Stimulated activated memory B cell treated with anti-CD40 and anti-IgM and Interleukin-4, amounts not matched to agents 10 μg/mL and 1 μg/mL and 100 μg/mL, for 72 hours (primary cell): ENCODE data around the gene BMP2K.
A peak's percentile ranks its signal among the peaks of the same experiment; 100 is the strongest.
"Not testable (repeated sequence)": the region's sequence is repeated elsewhere in the genome, so short reads cannot be mapped to it uniquely, and the experiment has no call there.

Experiments used
- ATAC-seq: fragments of 150-1000 bp; cut with Tn5 transposase; 2 replicates; pipeline ENCODE4 v1.10.0; 2021
- H3K27ac Mint-ChIP-seq: one replicate; pipeline ENCODE4 v1.8.0; 2022; ENCODE audit warnings: mild to moderate bottlenecking, mixed read lengths
- H3K27me3 Mint-ChIP-seq: one replicate; pipeline ENCODE4 v1.8.0; 2022; ENCODE audit warnings: mixed read lengths
- H3K36me3 Mint-ChIP-seq: one replicate; pipeline ENCODE4 v1.8.0; 2022; ENCODE audit warnings: mixed read lengths
- H3K4me1 Mint-ChIP-seq: one replicate; pipeline ENCODE4 v1.8.0; 2022; ENCODE audit warnings: mixed read lengths
- H3K4me3 Mint-ChIP-seq: one replicate; pipeline ENCODE4 v1.8.0; 2022; ENCODE audit warnings: mild to moderate bottlenecking, moderate library complexity, mixed read lengths
- H3K9me3 Mint-ChIP-seq: one replicate; pipeline ENCODE4 v1.8.0; 2022; ENCODE audit warnings: mixed read lengths

BMP2K gene

DNA sequence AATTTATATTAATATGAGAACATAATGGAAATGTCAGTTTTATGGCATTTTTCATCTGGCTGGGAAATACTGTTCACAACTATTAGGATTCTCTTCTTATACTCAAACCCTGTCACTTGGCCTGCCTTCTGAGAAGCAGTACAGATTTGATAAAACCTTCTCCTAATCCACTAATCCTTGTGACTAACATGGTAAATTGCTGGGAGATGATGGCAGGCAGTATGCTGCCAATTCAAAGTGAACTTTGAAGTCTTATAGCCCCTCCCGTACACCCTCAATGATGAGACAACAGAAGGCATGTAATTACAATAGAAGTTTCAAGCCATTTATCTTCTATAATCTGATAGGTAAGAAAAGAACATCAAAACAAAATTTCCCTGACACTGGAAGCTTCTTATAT lies 126.1 kb downstream of the BMP2K start:
- Mint-ChIP-seq H3K4me1 (no peaks in the 10 kb centered on the region), H3K27me3 (no peaks in the 10 kb centered on the region), H3K27ac (no peak overlapping the region), H3K36me3 (peaks cover 38% of the 10 kb centered on the region), H3K4me3 (no peak overlapping the region), H3K9me3 (no peaks in the 10 kb centered on the region)
- no peak for ATAC-seq

DNA sequence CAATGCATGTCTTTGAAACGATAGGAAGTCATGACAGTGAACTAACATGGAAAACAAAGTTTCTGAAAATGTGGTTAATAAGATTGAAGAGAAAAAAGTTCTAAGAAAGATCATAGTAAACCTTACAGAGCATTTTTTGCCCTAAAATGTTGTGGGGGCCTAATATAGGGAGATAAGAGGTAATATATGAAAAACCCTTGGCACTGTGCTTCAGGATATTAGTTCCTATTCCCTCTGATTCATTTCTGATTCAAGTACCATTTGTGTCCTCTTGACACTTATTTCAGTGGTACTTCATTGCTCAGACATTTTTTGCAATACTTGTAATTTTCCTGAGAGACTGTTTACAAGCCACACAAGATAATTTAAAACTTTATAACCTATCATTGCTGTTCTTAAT lies 128.0 kb downstream of the BMP2K start:
- Mint-ChIP-seq H3K4me3 (no peak overlapping the region), H3K4me1 (no peaks in the 10 kb centered on the region), H3K27ac (no peak overlapping the region), H3K36me3 (peaks cover 37% of the 10 kb centered on the region), H3K9me3 (no peaks in the 10 kb centered on the region), H3K27me3 (no peaks in the 10 kb centered on the region)
- no peak for ATAC-seq

DNA sequence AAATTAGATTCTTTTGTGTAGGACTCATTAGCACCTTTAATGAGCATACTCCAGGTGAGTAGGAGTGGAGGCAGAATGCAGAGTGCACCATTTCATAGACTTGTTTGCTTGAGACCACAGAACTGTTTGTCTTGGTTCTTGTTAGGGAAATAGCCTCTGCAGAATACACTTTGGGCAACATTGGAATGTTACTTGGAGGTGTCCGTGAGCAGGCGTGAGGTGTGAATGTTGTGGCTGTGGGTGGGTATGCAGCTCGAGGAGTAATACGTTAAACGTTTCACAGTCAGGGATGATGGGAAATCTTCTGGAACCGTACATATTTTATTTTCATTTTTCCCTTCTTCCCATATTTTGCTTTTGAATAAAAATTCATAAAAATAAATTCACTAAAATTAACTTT lies 131.5 kb downstream of the BMP2K start:
- Mint-ChIP-seq H3K27ac (no peak overlapping the region), H3K4me1 (no peaks in the 10 kb centered on the region), H3K36me3 (peaks cover 53% of the 10 kb centered on the region), H3K27me3 (no peaks in the 10 kb centered on the region), H3K9me3 (no peaks in the 10 kb centered on the region), H3K4me3 (no peak overlapping the region)
- ATAC-seq = no peak

DNA sequence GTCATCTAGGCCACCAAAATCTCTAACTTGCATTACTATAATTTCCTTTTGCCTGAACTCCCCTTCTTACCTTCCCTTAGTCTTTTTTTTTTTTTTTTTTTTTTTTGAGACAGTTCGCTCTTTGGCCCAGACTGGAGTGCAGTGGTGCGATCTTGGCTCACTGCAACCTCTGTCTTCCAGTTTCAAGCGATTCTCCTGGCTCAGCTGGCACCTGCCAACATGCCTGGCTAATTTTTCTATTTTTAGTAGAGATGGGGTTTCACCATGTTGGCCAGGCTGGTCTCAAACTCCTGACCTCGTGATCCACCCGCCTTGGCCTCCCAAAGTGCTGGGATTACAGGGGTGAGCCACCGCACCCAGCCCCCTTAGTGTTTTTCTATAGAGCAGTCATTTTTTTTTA lies 132.8 kb downstream of the BMP2K start:
- not testable (repeated sequence) for H3K9me3 Mint-ChIP-seq, H3K4me3 Mint-ChIP-seq, H3K27me3 Mint-ChIP-seq, H3K27ac Mint-ChIP-seq, H3K4me1 Mint-ChIP-seq, ATAC-seq
- peaks cover 53% of the 10 kb centered on the region for H3K36me3 Mint-ChIP-seq

DNA sequence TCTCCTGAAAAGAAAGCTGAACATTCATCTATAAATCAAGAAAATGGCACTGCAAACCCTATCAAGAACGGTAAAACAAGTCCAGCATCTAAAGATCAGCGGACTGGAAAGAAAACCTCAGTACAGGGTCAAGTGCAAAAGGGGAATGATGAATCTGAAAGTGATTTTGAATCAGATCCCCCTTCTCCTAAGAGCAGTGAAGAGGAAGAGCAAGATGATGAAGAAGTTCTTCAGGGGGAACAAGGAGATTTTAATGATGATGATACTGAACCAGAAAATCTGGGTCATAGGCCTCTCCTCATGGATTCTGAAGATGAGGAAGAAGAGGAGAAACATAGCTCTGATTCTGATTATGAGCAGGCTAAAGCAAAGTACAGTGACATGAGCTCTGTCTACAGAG lies 134.5 kb downstream of the BMP2K start:
- H3K9me3 Mint-ChIP-seq = no peaks in the 10 kb centered on the region
- peak overlapping the region; percentile 14 for H3K27ac Mint-ChIP-seq
- H3K4me3 Mint-ChIP-seq = no peak overlapping the region
- peaks cover 53% of the 10 kb centered on the region for H3K36me3 Mint-ChIP-seq
- no peaks in the 10 kb centered on the region for H3K4me1 Mint-ChIP-seq
- no peak for ATAC-seq
- no peaks in the 10 kb centered on the region for H3K27me3 Mint-ChIP-seq

DNA sequence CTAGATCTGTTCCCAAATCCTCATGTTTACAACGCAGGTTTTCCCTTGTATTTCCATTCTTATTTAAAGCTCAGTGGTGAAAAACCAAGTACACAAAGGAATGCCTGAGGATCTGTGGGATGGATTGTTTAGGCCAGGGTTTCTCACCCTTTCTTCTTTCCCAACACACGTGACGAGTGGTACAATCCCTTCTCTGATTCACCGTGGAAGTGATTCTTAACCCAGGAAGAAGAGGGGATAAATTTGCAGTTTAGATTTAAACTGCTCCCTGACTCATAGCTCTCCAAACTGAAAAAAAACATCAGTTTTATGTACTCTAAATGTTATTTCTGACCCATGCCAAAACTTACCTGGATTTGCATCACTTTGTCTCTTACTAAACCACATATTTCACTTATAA lies 146.1 kb downstream of the BMP2K start:
- Mint-ChIP-seq H3K36me3 (peaks cover 23% of the 10 kb centered on the region), H3K4me1 (peaks cover 7% of the 10 kb centered on the region), H3K27me3 (no peaks in the 10 kb centered on the region), H3K27ac (no peak overlapping the region), H3K9me3 (no peaks in the 10 kb centered on the region), H3K4me3 (no peak overlapping the region)
- ATAC-seq = no peak

DNA sequence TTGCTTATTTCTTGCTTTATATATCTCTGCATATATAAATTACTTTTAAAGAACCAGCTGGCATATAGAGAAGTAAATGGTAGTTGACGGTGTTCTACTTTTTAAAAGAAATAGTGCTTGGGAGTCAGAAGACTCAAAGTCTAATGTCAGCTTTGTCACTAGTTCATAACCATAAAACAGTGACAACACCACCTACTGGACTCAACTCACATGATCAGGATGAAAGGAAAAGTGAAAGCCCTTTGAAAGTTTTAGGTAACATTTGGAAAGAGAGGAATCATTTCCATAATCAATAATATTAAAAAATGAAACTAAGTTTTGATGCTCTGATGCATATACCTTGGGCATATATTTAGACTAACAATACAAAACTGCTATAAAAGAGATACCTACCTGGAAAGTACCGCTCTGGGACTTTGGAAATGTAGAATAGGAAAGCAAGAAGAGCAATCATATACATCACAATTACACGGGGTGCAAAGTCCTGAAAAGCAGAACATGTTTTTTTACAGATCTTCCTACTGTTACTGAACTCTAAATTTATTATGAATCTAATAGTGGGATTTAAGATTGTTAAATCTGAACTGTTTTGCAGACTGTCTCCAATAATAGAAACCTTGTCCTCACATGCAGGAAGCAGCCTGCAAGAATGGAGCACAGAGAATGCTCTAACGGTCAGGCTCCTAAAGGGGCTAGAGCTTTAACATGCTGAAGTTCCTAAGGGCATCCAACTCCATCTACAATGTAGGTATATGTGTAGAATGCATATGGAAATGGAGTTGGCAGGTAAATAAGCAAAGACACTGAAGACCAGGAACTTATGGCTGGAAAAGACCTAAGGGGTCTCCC lies 147.5 kb downstream of the BMP2K start:
- no peaks in the 10 kb centered on the region for H3K9me3 Mint-ChIP-seq
- H3K36me3 Mint-ChIP-seq = peaks cover 28% of the 10 kb centered on the region
- no peak for ATAC-seq
- H3K27me3 Mint-ChIP-seq = no peaks in the 10 kb centered on the region
- no peak overlapping the region for H3K27ac Mint-ChIP-seq
- no peak overlapping the region for H3K4me3 Mint-ChIP-seq
- H3K4me1 Mint-ChIP-seq = peaks cover 7% of the 10 kb centered on the region

DNA sequence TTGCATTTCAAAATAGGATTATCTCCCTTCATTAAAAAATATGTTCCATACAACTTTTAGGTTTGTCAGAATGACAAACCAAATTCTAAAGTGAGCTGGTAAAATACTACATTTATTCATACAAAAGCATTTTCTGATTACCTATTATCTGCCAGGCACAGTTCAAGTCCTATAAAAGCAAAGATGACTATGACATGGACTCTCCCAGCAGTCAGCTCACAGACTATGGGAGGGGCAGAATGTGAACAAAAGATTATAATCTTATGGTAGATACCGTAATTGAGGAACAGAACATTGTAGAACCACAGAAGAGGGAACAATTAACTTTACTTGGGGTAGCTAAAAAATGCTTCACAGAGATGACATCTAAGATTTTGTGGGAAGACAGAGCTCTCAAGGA lies 150.7 kb downstream of the BMP2K start:
- Mint-ChIP-seq H3K9me3 (no peaks in the 10 kb centered on the region), H3K4me1 (peaks cover 14% of the 10 kb centered on the region), H3K36me3 (peaks cover 42% of the 10 kb centered on the region), H3K27me3 (no peaks in the 10 kb centered on the region), H3K27ac (no peak overlapping the region), H3K4me3 (no peak overlapping the region)
- no peak for ATAC-seq

DNA sequence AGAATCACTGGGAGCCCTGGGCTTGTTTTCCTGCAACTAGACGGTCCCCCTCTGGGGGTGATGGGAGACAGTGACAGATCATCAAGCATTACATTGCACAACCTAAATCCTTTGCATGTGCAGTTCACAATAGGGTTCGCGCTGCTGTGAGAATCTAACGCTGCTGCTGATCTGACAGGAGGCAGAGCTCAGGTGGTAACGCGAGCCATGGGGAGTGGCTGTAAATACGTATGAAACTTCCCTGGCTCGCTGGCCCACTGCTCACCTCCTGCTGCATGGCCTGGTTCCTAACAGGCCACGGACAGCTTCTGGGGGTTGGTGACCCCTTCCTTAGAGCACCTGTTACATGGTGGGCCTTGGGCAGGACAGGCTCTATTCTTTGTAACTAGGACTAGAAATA lies 152.7 kb downstream of the BMP2K start:
- Mint-ChIP-seq H3K9me3 (no peaks in the 10 kb centered on the region), H3K27ac (no peak overlapping the region), H3K27me3 (no peaks in the 10 kb centered on the region), H3K36me3 (peaks cover 52% of the 10 kb centered on the region), H3K4me1 (peaks cover 9% of the 10 kb centered on the region), H3K4me3 (no peak overlapping the region)
- ATAC-seq = no peak

DNA sequence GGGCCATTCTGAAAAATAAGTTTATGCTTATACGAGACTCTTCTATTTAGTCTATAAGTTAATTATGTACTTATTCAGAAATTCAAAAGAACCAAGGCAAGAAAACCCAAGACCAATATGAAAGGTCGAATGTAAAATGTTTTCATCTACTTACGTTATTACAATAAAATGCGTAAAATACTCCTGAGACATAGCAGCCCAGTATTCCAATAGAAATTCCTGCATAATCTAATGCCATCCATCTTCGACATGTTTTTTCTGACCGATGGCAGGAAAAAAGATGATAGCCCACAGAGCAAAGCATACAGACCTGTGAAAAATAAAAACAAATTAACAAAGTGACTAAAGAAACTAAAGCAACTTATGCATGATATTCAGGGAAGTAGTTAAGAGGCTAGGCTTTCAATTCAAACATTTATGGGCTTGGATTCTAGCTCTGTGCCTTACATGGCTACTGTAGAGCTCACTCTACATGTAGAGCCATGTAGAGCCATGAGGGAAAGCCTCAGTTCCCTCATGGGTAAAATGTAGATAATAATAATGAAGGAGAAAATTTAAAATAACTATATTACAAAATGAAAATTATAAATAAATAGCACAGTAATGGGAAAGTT lies 154.0 kb downstream of the BMP2K start:
- H3K9me3 Mint-ChIP-seq = no peaks in the 10 kb centered on the region
- peaks cover 7% of the 10 kb centered on the region for H3K4me1 Mint-ChIP-seq
- no peak overlapping the region for H3K4me3 Mint-ChIP-seq
- no peak overlapping the region for H3K27ac Mint-ChIP-seq
- H3K27me3 Mint-ChIP-seq = no peaks in the 10 kb centered on the region
- H3K36me3 Mint-ChIP-seq = peaks cover 57% of the 10 kb centered on the region
- no peak for ATAC-seq

DNA sequence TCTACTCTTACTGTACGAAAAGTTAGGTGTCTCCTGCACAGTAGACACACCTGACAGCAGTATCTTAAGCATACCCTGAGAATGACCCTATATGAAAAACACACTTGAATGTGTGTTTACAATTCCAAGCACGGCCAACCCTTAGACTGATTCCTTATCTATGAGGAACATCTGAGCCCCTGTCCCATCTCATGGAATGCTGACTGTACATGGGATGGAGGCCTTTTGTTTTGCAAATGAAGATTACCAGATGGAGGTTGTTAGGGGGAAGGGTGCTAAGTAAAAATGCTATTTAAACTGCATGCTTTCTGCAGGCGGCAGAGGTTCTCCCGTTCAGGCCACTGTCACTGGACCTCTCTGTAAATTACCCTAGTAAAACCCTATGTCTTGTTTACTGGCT lies 160.8 kb downstream of the BMP2K start:
- H3K4me3 Mint-ChIP-seq = no peak overlapping the region
- H3K4me1 Mint-ChIP-seq = peaks cover 26% of the 10 kb centered on the region
- H3K9me3 Mint-ChIP-seq = no peaks in the 10 kb centered on the region
- no peak overlapping the region for H3K27ac Mint-ChIP-seq
- H3K36me3 Mint-ChIP-seq = peaks cover 18% of the 10 kb centered on the region
- H3K27me3 Mint-ChIP-seq = no peaks in the 10 kb centered on the region
- no peak for ATAC-seq

DNA sequence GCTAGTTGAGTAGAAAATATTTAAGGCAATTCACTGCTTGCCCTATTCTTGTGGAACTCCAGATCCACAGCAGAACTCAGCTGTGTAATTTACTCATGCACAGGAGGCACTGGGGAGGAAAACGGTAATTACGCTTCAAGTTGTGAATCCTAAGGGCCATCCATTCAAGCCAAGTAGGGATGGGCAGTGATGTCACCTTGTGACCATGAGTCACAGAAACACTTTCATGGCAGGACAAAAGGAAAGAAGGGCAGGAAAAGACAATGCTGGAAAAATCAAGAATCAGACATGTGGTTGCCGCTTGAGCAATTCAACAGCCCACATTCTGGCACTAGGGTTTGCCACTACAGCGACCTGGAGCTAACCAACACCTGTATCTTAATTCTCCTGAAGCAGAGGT lies 161.7 kb downstream of the BMP2K start:
- ATAC-seq = no peak
- Mint-ChIP-seq H3K9me3 (no peaks in the 10 kb centered on the region), H3K27ac (no peak overlapping the region), H3K27me3 (no peaks in the 10 kb centered on the region), H3K4me1 (peaks cover 26% of the 10 kb centered on the region), H3K36me3 (peaks cover 13% of the 10 kb centered on the region), H3K4me3 (no peak overlapping the region)

DNA sequence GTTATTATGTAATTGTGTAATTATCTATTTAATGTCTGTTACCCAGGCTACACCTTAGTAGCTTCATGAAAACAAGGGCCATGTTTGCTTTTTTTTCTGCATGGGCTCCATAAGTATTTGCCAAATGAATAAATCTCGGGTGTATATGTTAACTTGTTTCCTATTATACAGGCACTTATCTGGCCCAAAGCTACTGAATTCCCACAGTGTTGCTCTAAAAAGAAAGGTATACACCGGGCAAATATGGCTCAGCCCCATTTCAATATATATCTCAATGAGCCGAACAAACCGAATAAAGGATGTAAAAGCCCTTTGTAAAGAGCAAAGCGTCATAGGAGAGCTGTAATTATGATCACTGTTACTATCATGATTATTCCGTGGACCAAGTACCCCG lies 162.3 kb downstream of the BMP2K start:
- Mint-ChIP-seq H3K4me3 (peak overlapping the region; percentile 94), H3K27me3 (no peaks in the 10 kb centered on the region), H3K36me3 (peaks cover 9% of the 10 kb centered on the region), H3K27ac (peak overlapping the region; percentile 75), H3K4me1 (peaks cover 26% of the 10 kb centered on the region), H3K9me3 (no peaks in the 10 kb centered on the region)
- ATAC-seq = no peak

DNA sequence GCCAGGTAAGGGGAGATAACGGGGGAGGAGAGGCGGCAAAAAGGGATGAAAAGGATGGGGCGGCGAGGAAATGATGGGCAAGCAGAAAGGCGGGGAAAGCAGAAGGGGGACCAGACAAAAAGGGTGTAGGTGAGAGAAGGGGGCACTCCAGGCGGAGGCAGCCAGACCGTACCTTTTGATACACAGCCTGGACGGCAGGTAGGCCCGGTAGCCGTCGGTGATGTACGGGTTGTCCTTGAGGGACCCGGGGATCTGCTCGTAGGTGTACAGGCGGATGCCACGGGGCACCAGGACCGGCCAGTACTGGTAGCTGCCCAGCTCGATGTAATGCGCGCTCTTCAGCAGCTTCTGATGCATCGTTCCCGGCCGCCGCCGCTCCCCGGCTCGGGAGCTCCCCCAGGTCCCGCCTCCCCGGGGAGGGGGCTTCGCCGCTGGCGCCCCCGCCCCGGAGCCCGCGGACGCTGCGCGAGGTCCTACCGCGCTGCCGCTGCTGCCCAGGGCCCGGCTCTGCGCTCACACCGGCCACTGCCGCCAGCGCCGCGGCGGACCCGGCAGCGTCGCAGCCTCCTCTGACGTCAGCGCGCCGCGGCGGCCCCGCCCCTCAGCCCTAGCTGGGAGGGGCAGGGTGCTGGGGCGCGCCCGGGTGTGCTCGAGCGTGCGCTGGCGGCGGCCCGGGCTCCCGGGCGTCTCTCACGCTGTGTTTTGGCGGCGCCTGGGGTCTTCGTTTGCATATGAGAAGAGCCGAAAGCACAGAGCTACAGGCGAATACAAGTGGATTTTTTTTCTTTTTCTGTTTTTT lies 162.9 kb downstream of the BMP2K start, which contains the start of gene PAQR3:
Gene PAQR3, minus strand, starts transcription at position 571 of the 799 bp plus-strand sequence. Its CDS starts 214 bp downstream, at position 357.
- H3K27ac Mint-ChIP-seq = peak within 1 kb of the TSS; percentile 75
- peak within 1 kb of the TSS; percentile 94 for H3K4me3 Mint-ChIP-seq
- H3K9me3 Mint-ChIP-seq = no peaks in the 10 kb centered on the region
- no peaks in the 10 kb centered on the region for H3K27me3 Mint-ChIP-seq
- ATAC-seq = peak; percentile 99
- H3K36me3 Mint-ChIP-seq = peaks cover 7% of the 10 kb centered on the region
- peaks cover 26% of the 10 kb centered on the region for H3K4me1 Mint-ChIP-seq

DNA sequence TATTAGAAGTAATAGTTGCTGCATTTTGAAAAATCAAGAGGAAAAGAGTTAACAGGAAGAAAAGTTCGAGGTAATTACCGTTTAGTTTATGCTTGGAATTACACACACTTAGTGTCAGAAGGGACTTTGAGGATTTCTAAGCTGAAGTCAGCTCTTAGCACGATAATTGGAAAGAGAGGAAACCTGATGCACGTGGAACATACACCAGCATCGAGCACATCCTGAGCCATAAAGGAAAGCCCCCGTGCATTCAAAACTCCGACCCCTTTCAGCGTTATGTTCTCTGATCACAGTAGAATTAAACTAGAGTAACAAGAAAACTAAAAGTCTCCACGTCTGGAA lies 163.5 kb downstream of the BMP2K start:
- peaks cover 26% of the 10 kb centered on the region for H3K4me1 Mint-ChIP-seq
- H3K36me3 Mint-ChIP-seq = peaks cover under 1% of the 10 kb centered on the region
- no peak for ATAC-seq
- peaks cover 5% of the 10 kb centered on the region for H3K27me3 Mint-ChIP-seq
- no peaks in the 10 kb centered on the region for H3K9me3 Mint-ChIP-seq
- peak overlapping the region; percentile 75 for H3K27ac Mint-ChIP-seq
- peak overlapping the region; percentile 77 for H3K4me3 Mint-ChIP-seq
